Activated CD4-positive, CD25-positive, alpha-beta regulatory T cell (primary cell): ENCODE measurements around the gene SLC6A19.
"Not testable (repeated sequence)": the region's sequence is repeated elsewhere in the genome, so short reads cannot be mapped to it uniquely, and the experiment has no call there.

Source experiments
- DNase-seq, 4 experiments: peaks; one replicate each; lab custom pipeline; 2025; lab: John Stamatoyannopoulos, UW

Gene SLC6A19

DNA sequence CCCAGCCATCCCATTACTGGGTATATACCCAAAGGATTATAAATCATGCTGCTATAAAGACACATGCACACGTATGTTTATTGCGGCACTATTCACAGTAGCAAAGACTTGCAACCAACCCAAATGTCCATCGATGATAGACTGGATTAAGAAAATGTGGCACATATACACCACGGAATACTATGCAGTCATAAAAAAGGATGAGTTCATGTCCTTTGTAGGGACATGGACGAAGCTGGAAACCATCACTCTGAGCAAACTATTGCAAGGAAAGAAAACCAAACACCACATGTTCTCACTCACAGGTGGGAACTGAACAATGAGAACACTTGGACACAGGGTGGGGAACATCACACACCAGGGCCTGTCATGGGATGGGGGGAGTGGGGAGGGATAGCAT, 66.1 kb downstream of the SLC6A19 start:
- not testable (repeated sequence) for DNase-seq

- no peak for DNase-seq
Observed at GRCh38 chr5:1268056-1268455, 66.7 kb downstream of the SLC6A19 start.

DNA sequence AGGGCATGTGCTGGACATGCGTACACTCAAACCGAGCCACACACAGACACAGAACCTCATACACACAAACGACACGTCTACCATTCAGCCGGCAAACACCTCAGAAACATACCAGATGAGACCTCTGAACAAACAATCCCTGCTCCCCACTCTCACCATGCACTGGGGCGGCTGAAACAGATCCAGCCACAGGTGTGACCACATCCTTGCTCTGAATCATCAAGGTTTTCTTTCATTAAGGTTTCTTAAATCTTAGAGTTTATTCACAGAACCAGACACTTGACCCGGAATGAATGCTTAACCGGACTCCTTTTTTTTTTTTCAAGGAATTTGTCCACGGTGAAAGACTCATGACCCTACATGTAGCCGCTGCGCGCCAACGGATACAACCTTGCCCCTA, 67.3 kb downstream of the SLC6A19 start:
- DNase-seq, result no peak

- no peak for DNase-seq
Observed at GRCh38 chr5:1270426-1270825, 69.0 kb downstream of the SLC6A19 start.

- no peak for DNase-seq
Observed at GRCh38 chr5:1270933-1271914, 69.8 kb downstream of the SLC6A19 start.

GRCh38 chr5:1272201-1272600, 70.8 kb downstream of the SLC6A19 start:
- DNase-seq, result no peak

DNA sequence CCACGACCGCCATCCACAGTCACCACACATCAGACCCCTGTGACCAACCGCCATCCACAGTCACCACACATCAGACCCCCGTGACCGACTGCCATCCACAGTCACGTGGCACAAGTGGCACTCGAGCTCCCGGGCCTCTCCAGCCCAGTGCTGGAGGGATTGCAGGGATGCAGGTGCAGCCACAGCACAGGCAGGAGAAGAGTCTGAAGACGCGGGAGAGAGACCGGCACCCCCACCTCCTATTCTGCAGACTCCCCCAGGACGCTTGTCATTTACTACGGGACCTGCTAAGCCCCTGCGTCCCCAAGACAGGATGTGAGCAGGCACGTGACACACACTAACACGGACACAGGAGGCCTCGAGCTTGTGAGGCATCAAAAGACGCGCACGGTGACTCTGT, 72.3 kb downstream of the SLC6A19 start:
- DNase-seq, result no peak

- DNase-seq, result no peak
Observed at GRCh38 chr5:1274471-1274870, 73.1 kb downstream of the SLC6A19 start.
